ENCODE measurements around the gene APRT. TPM values are rescaled to one million over a fixed set of nuclear protein-coding genes. Genes with fewer than 3 reads are reported as not detected.
A peak's percentile ranks its signal among the peaks of the same experiment; 100 is the strongest.

Gene APRT
- polyA plus RNA-seq, 4 donors: 121 to 255 (median 222) TPM

GRCh38 chr16:88856122-88856827 is 44.5 kb upstream of the APRT start:
- Histone ChIP-seq H3K9me3 (ENCODE audit: control insufficient read depth in 2 of 2, insufficient read depth in 1 of 2, low read depth in 1 of 2, low read length in 1 of 2) (peaks cover 0 to 4% of the 10 kb centered on the region in 2 donors), H3K4me3 (ENCODE audit: low read depth in 1 of 3, low read length in 3 of 3) (peak overlapping the region; percentile 56 to 94 (median 80)), H3K27ac (ENCODE audit: low read depth in 1 of 3, low read length in 2 of 3) (peak overlapping the region in 1 of 3 donors; percentile 84), H3K36me3 (ENCODE audit: control insufficient read depth in 3 of 3, insufficient read depth in 2 of 3, low read depth in 1 of 3, low read length in 3 of 3) (peaks cover 0 to 52% (median 6%) of the 10 kb centered on the region in 3 donors), H3K4me1 (ENCODE audit: control insufficient read depth in 3 of 3, insufficient read depth in 2 of 3, low read depth in 1 of 3, low read length in 2 of 3) (peaks cover 0 to 10% (median 5%) of the 10 kb centered on the region in 3 donors), H3K27me3 (ENCODE audit: control insufficient read depth in 3 of 3, insufficient read depth in 3 of 3, low read length in 3 of 3) (no peaks in the 10 kb centered on the region)
- FAIRE-seq (no peak), DNase-seq (peak; percentile 18 to 37)
- WGBS, 3 donors: 4 to 12% (median 7%) methylated on average over 33 to 48 of the region's 53 CpGs

- Histone ChIP-seq H3K9me3 (ENCODE audit: control insufficient read depth in 2 of 2, insufficient read depth in 1 of 2, low read depth in 1 of 2, low read length in 1 of 2) (peaks cover 0 to 4% of the 10 kb centered on the region in 2 donors), H3K4me3 (ENCODE audit: low read depth in 1 of 3, low read length in 3 of 3) (peak overlapping the region in 2 of 3 donors; percentile 56 to 94)
Measured at GRCh38 chr16:88855736-88856121, 44.0 kb upstream of the APRT start.

GRCh38 chr16:88855176-88855575 is 43.4 kb upstream of the APRT start:
- WGBS, 3 donors: 86 to 87% (median 87%) methylated on average over 8 of the region's 8 CpGs
- DNase-seq (no peak), FAIRE-seq (no peak)
- Histone ChIP-seq H3K27ac (ENCODE audit: low read depth in 1 of 3, low read length in 2 of 3) (no peak overlapping the region), H3K9me3 (ENCODE audit: control insufficient read depth in 2 of 2, insufficient read depth in 1 of 2, low read depth in 1 of 2, low read length in 1 of 2) (peaks cover 0 to 4% of the 10 kb centered on the region in 2 donors), H3K36me3 (ENCODE audit: control insufficient read depth in 3 of 3, insufficient read depth in 2 of 3, low read depth in 1 of 3, low read length in 3 of 3) (peaks cover 5 to 48% (median 6%) of the 10 kb centered on the region in 3 donors), H3K4me3 (ENCODE audit: low read depth in 1 of 3, low read length in 3 of 3) (no peak overlapping the region), H3K4me1 (ENCODE audit: control insufficient read depth in 3 of 3, insufficient read depth in 2 of 3, low read depth in 1 of 3, low read length in 2 of 3) (peaks cover 0 to 10% (median 5%) of the 10 kb centered on the region in 3 donors), H3K27me3 (ENCODE audit: control insufficient read depth in 3 of 3, insufficient read depth in 3 of 3, low read length in 3 of 3) (no peaks in the 10 kb centered on the region)

More at GRCh38 chr16:88855736-88856121, 44.0 kb upstream of the APRT start:
- DNase-seq (no peak), FAIRE-seq (no peak)
- peaks cover 0 to 10% (median 5%) of the 10 kb centered on the region in 3 donors for H3K4me1 ChIP-seq (ENCODE audit: control insufficient read depth in 3 of 3, insufficient read depth in 2 of 3, low read depth in 1 of 3, low read length in 2 of 3)
- H3K27me3 ChIP-seq (ENCODE audit: control insufficient read depth in 3 of 3, insufficient read depth in 3 of 3, low read length in 3 of 3): no peaks in the 10 kb centered on the region
- H3K36me3 ChIP-seq (ENCODE audit: control insufficient read depth in 3 of 3, insufficient read depth in 2 of 3, low read depth in 1 of 3, low read length in 3 of 3): peaks cover under 1 to 48% (median 6%) of the 10 kb centered on the region in 3 donors
- H3K27ac ChIP-seq (ENCODE audit: low read depth in 1 of 3, low read length in 2 of 3): peak overlapping the region in 1 of 3 donors; percentile 3
- 79 to 82% (median 81%) methylated on average over 13 of the region's 13 CpGs for WGBS, 3 donors

GRCh38 chr16:88854306-88855111 is 42.8 kb upstream of the APRT start:
- FAIRE-seq (no peak), DNase-seq (no peak)
- 61 to 63% (median 62%) methylated on average over 18 to 20 of the region's 20 CpGs for WGBS, 3 donors

GRCh38 chr16:88853325-88853941 is 41.7 kb upstream of the APRT start:
- 82 to 89% (median 85%) methylated on average over 17 of the region's 17 CpGs for WGBS, 3 donors
- DNase-seq: no peak
- peaks cover 0 to 41% (median 7%) of the 10 kb centered on the region in 3 donors for H3K36me3 ChIP-seq (ENCODE audit: control insufficient read depth in 3 of 3, insufficient read depth in 2 of 3, low read depth in 1 of 3, low read length in 3 of 3)
- no peak for FAIRE-seq
- peaks cover 0 to 4% of the 10 kb centered on the region in 2 donors for H3K9me3 ChIP-seq (ENCODE audit: control insufficient read depth in 2 of 2, insufficient read depth in 1 of 2, low read depth in 1 of 2, low read length in 1 of 2)
- no peaks in the 10 kb centered on the region for H3K27me3 ChIP-seq (ENCODE audit: control insufficient read depth in 3 of 3, insufficient read depth in 3 of 3, low read length in 3 of 3)
- H3K4me1 ChIP-seq (ENCODE audit: control insufficient read depth in 3 of 3, insufficient read depth in 2 of 3, low read depth in 1 of 3, low read length in 2 of 3): peaks cover 0 to 10% (median 5%) of the 10 kb centered on the region in 3 donors
- no peak overlapping the region for H3K4me3 ChIP-seq (ENCODE audit: low read depth in 1 of 3, low read length in 3 of 3)
- H3K27ac ChIP-seq (ENCODE audit: low read depth in 1 of 3, low read length in 2 of 3): no peak overlapping the region

More at GRCh38 chr16:88854306-88855111, 42.8 kb upstream of the APRT start:
- Histone ChIP-seq H3K27me3 (ENCODE audit: control insufficient read depth in 3 of 3, insufficient read depth in 3 of 3, low read length in 3 of 3) (no peaks in the 10 kb centered on the region), H3K9me3 (ENCODE audit: control insufficient read depth in 2 of 2, insufficient read depth in 1 of 2, low read depth in 1 of 2, low read length in 1 of 2) (peaks cover 0 to 4% of the 10 kb centered on the region in 2 donors), H3K36me3 (ENCODE audit: control insufficient read depth in 3 of 3, insufficient read depth in 2 of 3, low read depth in 1 of 3, low read length in 3 of 3) (peaks cover under 1 to 46% (median 7%) of the 10 kb centered on the region in 3 donors), H3K4me3 (ENCODE audit: low read depth in 1 of 3, low read length in 3 of 3) (no peak overlapping the region), H3K4me1 (ENCODE audit: control insufficient read depth in 3 of 3, insufficient read depth in 2 of 3, low read depth in 1 of 3, low read length in 2 of 3) (peaks cover 0 to 10% (median 5%) of the 10 kb centered on the region in 3 donors), H3K27ac (ENCODE audit: low read depth in 1 of 3, low read length in 2 of 3) (no peak overlapping the region)

GRCh38 chr16:88851616-88852015 is 39.9 kb upstream of the APRT start:
- no peak for FAIRE-seq
- H3K36me3 ChIP-seq (ENCODE audit: control insufficient read depth in 3 of 3, insufficient read depth in 2 of 3, low read depth in 1 of 3, low read length in 3 of 3): peaks cover 0 to 47% (median 7%) of the 10 kb centered on the region in 3 donors
- H3K27ac ChIP-seq (ENCODE audit: low read depth in 1 of 3, low read length in 2 of 3): no peak overlapping the region
- peaks cover 0 to 7% (median 3%) of the 10 kb centered on the region in 3 donors for H3K4me1 ChIP-seq (ENCODE audit: control insufficient read depth in 3 of 3, insufficient read depth in 2 of 3, low read depth in 1 of 3, low read length in 2 of 3)
- H3K4me3 ChIP-seq (ENCODE audit: low read depth in 1 of 3, low read length in 3 of 3): no peak overlapping the region
- no peak for DNase-seq
- H3K27me3 ChIP-seq (ENCODE audit: control insufficient read depth in 3 of 3, insufficient read depth in 3 of 3, low read length in 3 of 3): no peaks in the 10 kb centered on the region
- 91 to 94% (median 92%) methylated on average over 19 of the region's 19 CpGs for WGBS, 3 donors
- H3K9me3 ChIP-seq (ENCODE audit: control insufficient read depth in 2 of 2, insufficient read depth in 1 of 2, low read depth in 1 of 2, low read length in 1 of 2): peaks cover 0 to 4% of the 10 kb centered on the region in 2 donors

- FAIRE-seq (no peak), DNase-seq (no peak)
- 93 to 95% (median 94%) methylated on average over 33 of the region's 33 CpGs for WGBS, 3 donors
- peaks cover 0 to 2% (median 1%) of the 10 kb centered on the region in 3 donors for H3K4me1 ChIP-seq (ENCODE audit: control insufficient read depth in 3 of 3, insufficient read depth in 2 of 3, low read depth in 1 of 3, low read length in 2 of 3)
- peaks cover 0 to 49% (median 7%) of the 10 kb centered on the region in 3 donors for H3K36me3 ChIP-seq (ENCODE audit: control insufficient read depth in 3 of 3, insufficient read depth in 2 of 3, low read depth in 1 of 3, low read length in 3 of 3)
- peaks cover 0 to 4% of the 10 kb centered on the region in 2 donors for H3K9me3 ChIP-seq (ENCODE audit: control insufficient read depth in 2 of 2, insufficient read depth in 1 of 2, low read depth in 1 of 2, low read length in 1 of 2)
- H3K4me3 ChIP-seq (ENCODE audit: low read depth in 1 of 3, low read length in 3 of 3): no peak overlapping the region
- H3K27me3 ChIP-seq (ENCODE audit: control insufficient read depth in 3 of 3, insufficient read depth in 3 of 3, low read length in 3 of 3): no peaks in the 10 kb centered on the region
- no peak overlapping the region for H3K27ac ChIP-seq (ENCODE audit: low read depth in 1 of 3, low read length in 2 of 3)
Measured at GRCh38 chr16:88850531-88851199, 38.9 kb upstream of the APRT start.

All from small intestine (tissue), 7 donors.